Measurements from ENCODE around the gene GPR158.
A peak's percentile ranks its signal among the peaks of the same experiment; 100 is the strongest.
"Not testable (repeated sequence)": the region's sequence is repeated elsewhere in the genome, so short reads cannot be mapped to it uniquely, and the experiment has no call there.

The GPR158 gene, protein sequence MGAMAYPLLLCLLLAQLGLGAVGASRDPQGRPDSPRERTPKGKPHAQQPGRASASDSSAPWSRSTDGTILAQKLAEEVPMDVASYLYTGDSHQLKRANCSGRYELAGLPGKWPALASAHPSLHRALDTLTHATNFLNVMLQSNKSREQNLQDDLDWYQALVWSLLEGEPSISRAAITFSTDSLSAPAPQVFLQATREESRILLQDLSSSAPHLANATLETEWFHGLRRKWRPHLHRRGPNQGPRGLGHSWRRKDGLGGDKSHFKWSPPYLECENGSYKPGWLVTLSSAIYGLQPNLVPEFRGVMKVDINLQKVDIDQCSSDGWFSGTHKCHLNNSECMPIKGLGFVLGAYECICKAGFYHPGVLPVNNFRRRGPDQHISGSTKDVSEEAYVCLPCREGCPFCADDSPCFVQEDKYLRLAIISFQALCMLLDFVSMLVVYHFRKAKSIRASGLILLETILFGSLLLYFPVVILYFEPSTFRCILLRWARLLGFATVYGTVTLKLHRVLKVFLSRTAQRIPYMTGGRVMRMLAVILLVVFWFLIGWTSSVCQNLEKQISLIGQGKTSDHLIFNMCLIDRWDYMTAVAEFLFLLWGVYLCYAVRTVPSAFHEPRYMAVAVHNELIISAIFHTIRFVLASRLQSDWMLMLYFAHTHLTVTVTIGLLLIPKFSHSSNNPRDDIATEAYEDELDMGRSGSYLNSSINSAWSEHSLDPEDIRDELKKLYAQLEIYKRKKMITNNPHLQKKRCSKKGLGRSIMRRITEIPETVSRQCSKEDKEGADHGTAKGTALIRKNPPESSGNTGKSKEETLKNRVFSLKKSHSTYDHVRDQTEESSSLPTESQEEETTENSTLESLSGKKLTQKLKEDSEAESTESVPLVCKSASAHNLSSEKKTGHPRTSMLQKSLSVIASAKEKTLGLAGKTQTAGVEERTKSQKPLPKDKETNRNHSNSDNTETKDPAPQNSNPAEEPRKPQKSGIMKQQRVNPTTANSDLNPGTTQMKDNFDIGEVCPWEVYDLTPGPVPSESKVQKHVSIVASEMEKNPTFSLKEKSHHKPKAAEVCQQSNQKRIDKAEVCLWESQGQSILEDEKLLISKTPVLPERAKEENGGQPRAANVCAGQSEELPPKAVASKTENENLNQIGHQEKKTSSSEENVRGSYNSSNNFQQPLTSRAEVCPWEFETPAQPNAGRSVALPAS (N-terminal part only)

DNA sequence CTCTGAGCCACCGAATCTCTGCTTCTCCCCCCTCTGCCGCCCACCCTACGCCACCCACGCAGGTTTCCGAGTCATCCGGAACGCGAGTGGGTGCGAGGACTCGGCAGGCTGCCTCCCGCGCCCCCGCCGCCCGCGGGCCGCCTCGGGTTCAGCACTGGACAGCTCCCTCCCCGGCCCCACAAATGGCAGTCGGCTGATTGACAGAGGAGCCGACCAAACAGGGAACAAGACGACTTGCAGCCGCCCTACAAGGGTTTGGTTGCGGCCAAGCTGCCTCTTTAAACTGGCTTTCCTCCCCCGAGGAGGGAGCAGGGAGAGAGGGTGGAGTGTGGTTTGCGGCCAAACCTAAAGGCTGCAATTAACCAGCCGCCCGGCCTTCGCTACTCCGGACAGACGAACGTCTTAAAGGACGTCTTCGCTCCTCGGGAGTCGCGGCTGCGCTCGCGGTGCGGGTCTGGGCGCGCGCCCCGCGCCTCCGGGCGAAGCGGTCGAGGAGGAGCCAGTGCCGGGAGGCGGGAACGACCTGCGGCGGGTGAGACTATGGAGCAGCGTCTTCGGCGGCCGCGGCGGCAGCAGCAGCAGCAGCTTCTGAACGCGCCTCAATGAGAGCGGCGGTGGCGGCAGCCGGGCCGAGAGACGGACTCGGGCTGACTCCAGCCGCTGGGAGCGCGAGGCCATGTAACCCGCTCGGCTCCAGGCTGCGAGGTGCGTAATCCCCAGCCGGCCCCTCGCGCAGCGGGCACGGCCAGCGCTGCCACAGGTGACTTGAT lies at the start of gene GPR158:
Gene GPR158 (plus strand): TSS at position 541 of the 770 bp plus-strand sequence. CDS start 420 bp downstream, outside the sequence.
- DNase-seq (ENCODE audit: low spot score): peak; percentile 95

DNA sequence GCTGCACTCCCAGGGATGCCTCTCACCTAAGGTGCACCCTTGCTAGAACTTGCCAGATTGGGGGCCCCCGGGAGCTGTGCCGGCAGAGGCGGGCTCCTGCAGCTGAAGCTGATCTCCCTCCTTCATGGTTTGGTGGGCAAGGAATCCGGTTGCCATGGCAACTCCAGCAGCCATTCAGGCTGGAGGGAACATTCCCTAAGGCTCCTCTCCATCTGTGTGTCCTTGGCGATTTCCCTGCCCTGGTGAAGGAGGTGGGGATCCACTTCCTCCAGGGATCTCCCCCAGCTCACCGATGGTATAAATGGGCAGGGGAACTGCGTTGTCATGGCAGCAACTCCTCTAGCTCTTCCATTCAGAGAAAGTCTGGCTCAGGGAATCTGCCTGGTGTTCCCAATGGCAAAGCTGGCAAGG lies 49.6 kb upstream of the GPR158 start:
- DNase-seq (ENCODE audit: low spot score): no peak

DNA sequence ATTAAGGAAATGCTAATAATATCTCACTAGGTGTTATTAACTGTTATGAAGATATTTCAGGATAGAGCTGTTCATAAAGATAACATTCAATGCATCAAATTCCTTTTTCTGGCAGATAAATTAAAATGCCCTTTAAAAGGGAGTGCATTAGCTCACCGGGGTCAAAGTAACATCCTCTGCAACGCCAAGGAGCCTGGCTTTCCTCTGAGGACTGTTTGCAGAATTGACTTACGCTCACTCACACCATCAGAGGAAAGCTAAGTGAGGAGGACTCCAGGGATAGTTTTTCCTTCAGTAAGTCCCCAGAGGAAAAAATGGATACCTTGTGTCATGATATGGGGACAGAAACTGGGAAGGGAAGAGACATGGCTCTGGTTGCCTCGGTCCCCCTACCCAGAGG lies 45.2 kb upstream of the GPR158 start:
- no peak for DNase-seq (ENCODE audit: low spot score)

DNA sequence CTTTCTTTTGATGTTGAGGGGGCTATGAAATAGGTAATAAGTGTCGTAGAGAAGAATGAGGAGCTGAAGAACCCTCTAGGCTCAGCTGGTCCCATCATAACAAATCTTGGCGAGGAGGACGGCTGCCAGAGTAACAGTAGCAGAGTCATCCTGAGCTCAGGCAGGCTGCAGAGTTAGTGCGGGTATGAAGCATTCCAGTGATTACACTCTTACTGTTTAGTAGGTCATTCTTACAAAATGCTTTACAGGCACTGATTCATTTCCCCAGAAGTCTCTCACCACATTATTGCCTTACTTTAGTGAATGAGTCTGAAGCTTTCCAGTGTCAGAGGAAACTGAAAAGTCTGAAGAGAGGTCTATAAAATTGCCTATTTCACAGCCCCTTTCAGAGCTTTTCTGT lies 43.9 kb upstream of the GPR158 start:
- DNase-seq (ENCODE audit: low spot score): peak; percentile 81

DNA sequence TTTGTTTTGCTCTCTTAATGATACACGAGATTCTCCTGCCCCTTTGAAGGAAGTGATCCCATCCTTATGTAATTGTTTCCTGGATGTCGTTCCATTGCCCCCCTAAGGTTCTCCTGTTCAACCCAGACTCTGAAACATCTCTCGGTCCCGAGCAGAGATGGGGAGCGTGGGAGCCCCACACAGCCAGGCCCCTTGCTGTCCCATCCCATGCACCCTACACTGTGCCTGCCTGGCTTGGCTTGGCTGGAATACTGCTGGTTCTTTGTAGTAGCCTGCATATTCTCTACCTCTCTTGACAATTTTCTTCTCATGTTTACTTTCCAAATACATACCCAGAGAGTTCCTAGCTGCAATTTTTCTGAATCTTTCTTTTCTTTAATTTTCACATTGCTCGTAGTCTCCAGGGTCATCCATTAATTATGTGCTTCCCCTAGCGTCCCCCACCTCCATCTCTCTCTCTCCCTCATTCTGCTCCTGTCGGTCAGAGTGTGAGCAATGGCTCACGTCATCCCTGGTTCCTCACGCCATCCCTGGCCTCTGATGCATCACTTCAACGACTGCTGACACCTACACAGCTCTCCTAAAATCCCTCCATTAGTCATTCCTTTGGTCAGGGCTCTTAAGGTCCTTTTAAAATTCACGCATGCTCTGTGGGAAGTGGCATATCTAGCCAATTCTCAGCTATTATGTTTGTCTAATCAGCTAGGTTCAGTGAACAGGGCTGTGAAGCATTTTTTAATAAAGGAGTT lies 32.5 kb upstream of the GPR158 start:
- peak; percentile 12 for DNase-seq (ENCODE audit: low spot score)

DNA sequence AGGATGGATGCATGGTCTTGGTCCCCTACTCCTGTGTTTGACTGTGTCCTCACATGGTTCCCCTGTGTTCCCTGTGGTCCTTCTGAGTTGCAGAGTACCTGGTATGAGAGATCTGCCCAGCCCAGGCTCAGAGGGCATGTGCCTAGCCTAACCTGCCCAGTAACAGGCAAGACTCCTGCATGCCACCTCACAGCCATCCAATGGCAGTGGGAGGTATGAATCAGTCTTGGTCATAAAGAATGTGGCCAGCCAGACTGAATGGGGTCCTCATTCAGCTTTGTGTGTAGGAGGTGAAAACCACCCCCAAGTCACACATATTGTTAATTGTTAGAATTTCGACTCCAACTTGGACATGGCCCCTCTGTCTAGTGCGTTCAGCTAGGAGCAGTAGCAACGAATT lies 17.2 kb upstream of the GPR158 start:
- DNase-seq (ENCODE audit: low spot score): no peak

DNA sequence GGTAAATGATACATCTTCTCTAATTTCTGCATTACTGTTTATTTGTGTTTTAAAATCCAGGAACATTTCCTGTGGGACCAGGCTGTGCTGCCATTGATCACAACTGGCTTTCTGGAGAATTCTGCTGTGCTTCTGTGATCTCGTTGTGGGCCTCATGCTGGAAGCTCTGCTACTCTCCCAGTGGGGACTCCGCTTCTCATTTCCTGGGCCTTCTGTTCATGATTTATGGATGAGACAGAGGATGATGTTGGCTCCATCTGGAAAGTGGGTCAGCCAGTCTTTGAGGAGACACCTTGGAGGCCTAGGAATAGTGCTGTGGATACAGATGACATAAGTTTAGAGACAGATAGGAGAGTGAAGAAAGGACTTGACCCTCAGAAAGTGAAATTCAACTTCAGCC lies 15.2 kb upstream of the GPR158 start:
- no peak for DNase-seq (ENCODE audit: low spot score)

DNA sequence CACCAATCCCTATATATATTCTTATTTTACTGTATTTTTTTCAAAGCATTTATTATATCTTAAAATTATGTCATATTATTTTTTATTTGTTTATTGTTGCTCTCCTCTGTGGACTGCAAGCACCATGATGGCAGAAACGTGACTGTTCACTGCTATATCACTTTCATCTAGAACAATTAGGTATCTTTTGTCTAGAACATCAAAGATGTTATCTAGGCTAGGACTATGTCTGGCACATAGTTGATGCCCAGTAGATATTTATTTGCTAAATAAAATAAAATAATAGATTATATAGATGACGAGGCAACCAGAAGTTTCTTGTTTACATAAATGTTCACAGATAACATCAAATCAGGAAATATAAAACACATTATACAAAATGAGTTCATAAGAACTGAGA lies 12.4 kb upstream of the GPR158 start:
- no peak for DNase-seq (ENCODE audit: low spot score)

DNA sequence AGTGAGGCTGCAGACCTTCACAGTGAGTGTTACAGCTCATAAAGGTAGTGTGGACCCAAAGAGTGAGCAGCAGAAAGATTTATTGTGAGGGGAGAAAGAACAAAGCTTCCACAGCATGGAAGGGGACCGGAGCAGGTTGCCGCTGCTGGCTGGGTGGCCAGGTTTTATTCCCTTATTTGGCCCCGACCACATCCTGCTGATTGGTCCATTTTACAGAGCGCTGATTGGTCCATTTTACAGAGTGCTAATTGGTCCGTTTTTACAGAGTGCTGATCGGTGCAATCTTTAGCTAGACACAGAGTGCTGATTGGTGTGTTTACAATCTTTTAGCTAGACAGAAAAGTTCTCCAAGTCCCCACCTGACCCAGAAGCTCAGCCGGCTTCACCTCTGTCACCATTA lies 11.3 kb upstream of the GPR158 start:
- DNase-seq (ENCODE audit: low spot score): not testable (repeated sequence)

DNA sequence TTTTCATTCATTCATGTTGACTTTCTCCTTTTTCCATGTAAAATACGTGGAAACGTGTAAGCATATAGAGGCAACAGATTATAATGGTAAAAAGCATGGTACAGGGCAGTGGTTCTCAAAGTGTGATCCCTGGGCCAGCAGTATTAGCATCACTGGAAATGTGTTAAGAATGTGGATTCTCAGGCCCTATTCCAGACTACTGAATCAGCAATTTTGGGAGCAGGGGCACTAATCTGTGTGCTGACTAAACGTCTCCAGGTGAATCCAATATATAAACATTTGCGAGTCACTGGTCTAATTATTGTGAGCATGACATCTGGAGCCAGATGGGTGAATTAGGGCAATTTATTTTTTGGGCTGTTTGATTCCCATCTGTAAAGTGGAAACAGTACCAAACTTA lies 5.1 kb upstream of the GPR158 start:
- no peak for DNase-seq (ENCODE audit: low spot score)

DNA sequence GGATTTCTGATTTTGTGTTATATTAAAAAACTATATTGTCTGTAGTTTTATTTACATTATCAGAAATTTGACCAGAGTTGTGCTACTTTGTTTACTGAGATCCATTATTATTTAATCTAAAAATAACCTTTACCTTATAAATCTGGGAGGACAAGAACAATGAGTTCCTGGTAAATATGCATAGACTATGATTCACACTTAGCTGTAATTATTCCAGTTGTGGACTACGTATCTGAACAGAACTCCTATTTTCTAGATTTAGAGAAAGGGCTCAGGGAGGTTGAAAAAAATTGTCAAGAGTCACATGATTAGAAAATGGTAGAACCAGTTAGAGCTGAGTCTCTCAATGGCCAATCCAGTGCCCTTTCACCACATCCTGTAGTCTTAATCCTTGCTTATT lies 4.2 kb upstream of the GPR158 start:
- DNase-seq (ENCODE audit: low spot score): no peak

DNA sequence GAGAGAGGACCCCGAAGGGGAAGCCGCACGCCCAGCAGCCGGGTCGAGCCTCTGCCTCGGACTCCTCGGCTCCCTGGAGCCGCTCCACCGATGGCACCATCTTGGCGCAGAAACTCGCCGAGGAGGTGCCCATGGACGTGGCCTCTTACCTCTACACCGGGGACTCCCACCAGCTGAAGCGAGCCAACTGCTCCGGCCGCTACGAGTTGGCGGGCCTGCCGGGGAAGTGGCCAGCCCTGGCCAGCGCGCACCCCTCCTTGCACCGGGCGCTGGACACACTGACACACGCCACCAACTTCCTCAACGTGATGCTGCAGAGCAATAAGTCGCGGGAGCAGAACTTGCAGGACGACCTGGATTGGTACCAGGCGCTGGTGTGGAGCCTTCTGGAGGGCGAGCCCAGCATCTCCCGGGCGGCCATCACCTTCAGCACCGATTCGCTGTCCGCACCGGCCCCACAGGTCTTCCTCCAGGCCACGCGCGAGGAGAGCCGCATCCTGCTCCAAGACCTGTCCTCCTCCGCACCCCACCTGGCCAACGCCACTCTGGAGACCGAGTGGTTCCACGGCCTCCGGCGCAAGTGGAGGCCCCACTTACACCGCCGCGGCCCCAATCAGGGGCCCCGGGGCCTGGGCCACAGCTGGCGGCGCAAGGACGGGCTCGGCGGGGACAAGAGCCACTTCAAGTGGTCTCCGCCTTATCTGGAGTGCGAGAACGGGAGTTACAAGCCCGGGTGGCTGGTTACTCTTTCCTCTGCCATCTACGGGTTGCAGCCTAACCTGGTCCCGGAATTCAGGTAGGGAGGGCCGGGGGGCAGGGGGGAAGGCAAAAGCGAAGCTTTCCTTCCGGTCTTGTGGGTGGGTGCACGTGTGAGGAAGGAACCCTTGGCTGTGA lies 973 bp downstream of the GPR158 start:
- DNase-seq (ENCODE audit: low spot score): no peak

DNA sequence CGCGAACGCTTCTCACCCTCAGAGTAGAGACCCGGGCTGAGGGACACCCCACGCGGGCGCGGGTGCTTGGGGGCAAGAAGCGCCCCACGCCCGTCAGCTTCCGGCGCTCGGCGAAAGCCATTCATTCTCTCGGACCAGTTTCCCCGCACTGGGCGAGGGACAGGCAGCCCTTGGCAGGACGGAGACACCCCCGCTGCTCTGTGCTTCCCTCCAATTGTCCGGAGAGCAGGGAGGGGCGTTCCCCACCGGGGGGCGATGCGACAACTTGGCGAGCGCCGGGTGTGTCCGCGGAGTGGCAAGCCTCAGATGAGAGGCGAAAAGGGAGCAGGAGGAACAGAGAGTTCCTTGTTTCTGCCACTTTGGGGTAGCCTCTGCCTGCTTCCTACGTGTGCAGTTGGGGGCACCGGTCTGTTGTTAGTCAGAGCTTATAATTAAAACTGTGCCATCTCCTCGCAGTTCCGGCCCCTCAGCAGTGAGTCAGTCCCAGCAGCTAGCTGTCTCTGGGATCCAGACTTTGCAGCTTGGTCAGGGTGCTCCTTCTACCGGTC lies 1.7 kb downstream of the GPR158 start:
- no peak for DNase-seq (ENCODE audit: low spot score)

DNA sequence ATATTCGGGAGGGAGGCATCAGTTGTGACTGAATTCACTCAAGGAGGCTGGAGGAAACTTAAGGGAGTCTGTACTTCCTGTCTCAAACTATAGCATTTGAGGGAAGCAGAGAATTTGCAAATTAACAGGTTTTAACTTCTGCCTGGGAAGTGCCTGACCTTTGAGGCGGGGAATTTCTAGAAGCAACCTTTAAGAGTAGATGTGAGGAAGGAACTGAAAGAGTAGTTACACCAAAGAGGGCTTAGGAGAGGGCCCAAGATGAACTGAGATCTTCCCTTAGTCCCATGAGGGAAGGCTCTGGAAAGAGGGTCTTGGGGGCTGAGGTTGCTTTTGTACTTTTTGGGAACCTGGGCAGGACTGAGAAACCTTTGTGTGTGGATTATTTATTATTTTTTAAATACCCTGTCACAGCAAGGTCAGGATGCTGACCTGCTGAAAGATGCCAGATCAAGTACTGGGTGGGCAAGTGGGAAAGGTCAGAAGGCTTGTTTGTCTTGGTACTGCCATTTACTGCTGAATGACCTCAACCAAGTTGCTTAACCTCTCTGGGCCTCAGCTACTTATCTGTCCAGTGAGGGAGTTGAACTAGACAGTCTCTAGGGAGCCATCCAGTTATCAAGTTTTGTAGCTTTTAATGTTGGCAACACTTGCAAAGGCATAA lies 2.4 kb downstream of the GPR158 start:
- no peak for DNase-seq (ENCODE audit: low spot score)

DNA sequence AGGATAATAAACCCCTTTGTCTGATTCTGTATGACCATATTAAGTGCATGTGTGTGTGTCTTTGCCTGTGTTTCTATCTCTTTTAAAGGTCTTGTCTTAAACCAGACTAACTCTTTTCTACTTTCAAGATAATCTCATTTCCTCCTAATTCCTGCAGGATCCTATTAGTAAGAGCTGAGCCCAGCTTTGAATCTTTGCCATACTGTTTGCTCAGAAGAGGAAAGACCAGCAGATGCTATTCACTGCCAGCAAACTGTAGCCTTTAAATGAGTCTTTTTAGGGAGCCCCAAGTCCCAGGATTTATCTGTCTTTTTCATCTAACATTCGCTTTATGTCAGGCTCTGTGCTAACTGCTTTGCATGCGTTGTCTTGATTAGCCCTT lies 2.9 kb downstream of the GPR158 start:
- no peak for DNase-seq (ENCODE audit: low spot score)

DNA sequence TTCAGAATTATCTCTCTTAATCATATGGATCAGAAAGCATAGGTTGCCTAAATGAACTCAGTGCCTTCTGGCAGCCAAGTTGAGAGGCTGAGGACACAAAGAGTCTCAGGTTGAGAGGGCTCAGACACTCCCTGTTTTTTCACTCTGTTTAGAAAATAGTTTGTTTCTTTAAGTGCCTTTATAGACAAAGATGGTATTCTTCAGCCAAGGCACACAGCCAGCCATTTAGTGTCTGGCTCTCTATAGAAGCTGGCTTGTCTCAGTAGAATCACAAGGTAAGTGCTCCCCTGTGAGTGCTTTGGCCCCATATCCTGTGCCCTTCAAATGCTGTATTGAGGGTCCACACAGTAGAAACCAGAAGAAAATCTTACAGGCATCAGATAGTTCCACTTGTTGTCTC lies 3.6 kb downstream of the GPR158 start:
- DNase-seq (ENCODE audit: low spot score): no peak

DNA sequence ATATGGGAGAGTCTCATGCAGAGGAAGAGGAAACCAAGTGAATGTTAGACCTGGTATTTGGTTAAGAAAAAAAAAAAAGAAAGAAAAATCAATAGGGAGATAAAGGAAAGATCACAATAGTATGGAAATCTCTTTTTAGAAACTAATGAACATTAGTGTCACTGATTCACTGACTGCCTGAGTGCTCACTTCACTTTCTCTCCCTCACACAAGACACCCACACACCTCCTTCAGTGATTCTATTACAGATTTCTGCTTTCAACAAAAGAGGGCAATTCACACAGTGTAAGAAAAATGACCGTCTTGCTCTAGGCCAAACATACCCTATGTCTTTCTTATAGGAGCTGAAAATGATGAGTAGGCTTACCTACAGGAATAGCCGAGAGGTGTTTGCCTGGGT lies 6.0 kb downstream of the GPR158 start:
- no peak for DNase-seq (ENCODE audit: low spot score)

DNA sequence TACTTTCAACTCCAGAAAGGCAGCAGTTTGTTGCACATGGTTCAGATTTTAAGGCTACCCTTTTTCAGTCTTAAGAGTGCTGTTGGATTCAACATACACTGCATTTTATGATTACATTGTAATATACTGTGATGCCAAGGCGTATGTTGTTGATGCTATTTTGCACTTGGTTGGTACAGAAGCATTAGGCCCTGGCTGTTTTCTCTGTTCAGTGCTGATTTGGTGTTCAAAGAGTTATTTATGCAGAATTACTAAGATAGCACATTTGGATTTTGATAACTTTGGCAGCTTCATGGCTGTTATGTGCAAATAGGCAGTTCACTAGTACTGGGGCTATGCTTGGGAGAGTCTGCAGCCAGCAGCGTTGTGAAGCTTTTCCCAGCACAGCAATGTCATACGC lies 7.8 kb downstream of the GPR158 start:
- DNase-seq (ENCODE audit: low spot score): no peak
